Activated CD4-positive, alpha-beta memory T cell treated with anti-CD3 and anti-CD28 coated beads, Interleukin-2, amount 10 ng/mL, durations not matched to agents 7 days and 5 days (primary cell): Measurements from ENCODE around the gene CLEC11A. TPM values are rescaled to one million over a fixed set of nuclear protein-coding genes. Genes with fewer than 3 reads are reported as not detected.
"Not testable (repeated sequence)": the region's sequence is repeated elsewhere in the genome, so short reads cannot be mapped to it uniquely, and the experiment has no call there.

Experiments
- CTCF ChIA-PET: fragments of 350-600 bp; sonication (Branson Sonifier 250); formaldehyde crosslinking; loops from one replicate; lab custom pipeline; 2021; ENCODE audit warnings: antibody characterized with exemption, inconsistent platforms; lab: Charles Lee
- POLR2A ChIA-PET: fragments of 350-600 bp; sonication (Branson Sonifier 250); formaldehyde crosslinking; loops from one replicate; lab custom pipeline; 2021; ENCODE audit warnings: antibody characterized with exemption; lab: Charles Lee
- DNase-seq: peaks from one replicate; pipeline ENCODE4 v3.0.0-alpha.2; 2020
- H3K27ac Mint-ChIP-seq: one replicate; pipeline ENCODE4 v1.8.0; 2021; ENCODE audit warnings: mild to moderate bottlenecking, mixed read lengths
- H3K27me3 Mint-ChIP-seq: one replicate; pipeline ENCODE4 v1.8.0; 2021; ENCODE audit warnings: mixed read lengths
- H3K36me3 Mint-ChIP-seq: one replicate; pipeline ENCODE4 v1.8.0; 2021; ENCODE audit warnings: low read depth, mixed read lengths
- H3K4me1 Mint-ChIP-seq: one replicate; pipeline ENCODE4 v1.8.0; 2021; ENCODE audit warnings: mixed read lengths
- H3K4me3 Mint-ChIP-seq: one replicate; pipeline ENCODE4 v1.8.0; 2021; ENCODE audit warnings: mild to moderate bottlenecking, mixed read lengths
- H3K9me3 Mint-ChIP-seq: one replicate; pipeline ENCODE4 v1.8.0; 2021; ENCODE audit warnings: mixed read lengths
- total RNA-seq, 2 experiments: library from RNA; stranded (reverse); gene quantifications; one replicate each; pipeline ENCODE4 v1.2.3, GENCODE V29; 2021

Gene CLEC11A
- total RNA-seq, 2 experiments from 2014 or later = 0.43 to 0.65 TPM

DNA sequence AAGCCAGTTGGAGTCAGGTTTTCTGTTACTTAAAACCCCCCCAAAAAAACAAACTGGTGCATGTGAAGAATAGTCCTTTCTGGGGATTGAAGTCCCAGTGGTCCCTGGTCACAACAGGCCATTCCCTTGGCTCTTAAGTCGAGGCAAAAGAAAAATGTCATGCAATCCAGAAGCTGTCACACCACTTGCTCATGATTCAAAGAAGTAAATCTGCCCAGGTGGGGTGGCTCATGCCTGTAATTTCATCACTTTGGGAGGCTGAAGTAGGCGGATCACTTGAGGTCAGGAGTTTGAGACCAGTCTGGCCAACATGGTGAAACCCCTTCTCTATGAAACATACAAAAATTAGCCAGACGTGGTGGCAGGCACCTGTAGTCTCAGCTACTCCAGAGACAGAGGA is 38.3 kb downstream of the CLEC11A start:
- H3K4me3 Mint-ChIP-seq, H3K9me3 Mint-ChIP-seq, DNase-seq, H3K4me1 Mint-ChIP-seq, POLR2A ChIA-PET, CTCF ChIA-PET, H3K27ac Mint-ChIP-seq, H3K36me3 Mint-ChIP-seq, H3K27me3 Mint-ChIP-seq: not testable (repeated sequence)

DNA sequence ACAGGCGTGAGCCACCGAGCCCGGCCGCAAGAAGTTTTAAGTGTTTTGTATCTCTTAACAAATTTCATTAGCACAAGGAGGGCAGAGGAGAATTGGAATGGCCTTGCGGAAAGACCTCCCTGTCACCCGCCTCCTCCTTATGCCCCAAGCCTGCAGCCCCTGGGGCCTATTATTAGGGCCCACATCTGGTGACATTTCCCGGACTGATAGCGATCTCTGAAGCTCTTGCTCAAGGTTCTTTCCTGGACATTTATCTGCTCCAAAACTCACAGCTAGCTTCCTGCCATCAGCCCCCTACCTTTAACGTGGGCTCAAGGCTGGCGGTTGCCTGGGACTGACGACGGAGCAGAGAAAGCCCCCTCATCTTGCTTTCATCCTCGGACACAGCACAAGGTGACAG is 40.4 kb downstream of the CLEC11A start:
- CTCF ChIA-PET, H3K9me3 Mint-ChIP-seq, H3K27ac Mint-ChIP-seq, H3K36me3 Mint-ChIP-seq, H3K4me1 Mint-ChIP-seq, H3K27me3 Mint-ChIP-seq, H3K4me3 Mint-ChIP-seq, DNase-seq, POLR2A ChIA-PET: not testable (repeated sequence)

DNA sequence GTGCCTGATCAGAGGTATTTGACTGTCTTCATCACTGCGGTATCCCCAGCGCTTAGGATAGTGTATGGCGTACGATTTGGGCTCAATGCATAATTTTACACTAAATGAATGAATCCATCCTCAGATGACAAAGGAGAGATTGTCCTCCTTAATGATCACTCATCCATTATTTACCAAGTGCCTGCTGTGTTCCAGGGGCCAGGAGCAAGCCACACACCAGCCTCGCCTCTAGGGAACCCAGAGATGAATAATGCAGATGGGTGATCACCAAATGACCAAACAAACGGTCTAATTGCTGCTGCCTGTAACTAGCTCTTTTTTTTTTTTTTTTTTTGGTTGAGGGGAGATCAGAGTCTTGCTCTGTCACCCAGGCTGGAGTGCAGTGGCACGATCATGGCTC is 41.2 kb downstream of the CLEC11A start:
- Mint-ChIP-seq H3K27me3 (peaks cover 2% of the 10 kb centered on the region), H3K9me3 (peaks cover 2% of the 10 kb centered on the region), H3K4me1 (no peaks in the 10 kb centered on the region), H3K4me3 (no peak overlapping the region), H3K27ac (no peak overlapping the region), H3K36me3 (no peaks in the 10 kb centered on the region)
- DNase-seq = no peak
- CTCF ChIA-PET = no interaction called here
- POLR2A ChIA-PET = no interaction called here

DNA sequence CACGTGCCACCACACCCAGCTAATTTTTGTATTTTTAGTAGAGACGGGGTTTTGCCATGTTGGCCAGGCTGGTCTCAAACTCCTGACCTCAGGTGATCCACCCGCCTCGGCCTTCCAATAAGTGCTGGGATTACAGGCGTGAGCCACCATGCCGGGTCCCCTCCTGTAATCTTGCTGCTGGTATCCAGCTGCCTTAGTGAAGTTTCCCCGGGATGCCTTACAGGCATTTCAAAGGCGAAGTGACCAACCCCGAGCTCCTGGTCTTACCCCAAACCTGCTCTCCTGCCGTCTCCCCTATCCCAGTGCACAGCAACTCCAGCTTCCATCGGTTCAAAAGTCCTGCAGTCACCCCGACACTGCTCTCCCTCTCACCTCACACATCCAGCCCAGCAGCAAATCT is 43.6 kb downstream of the CLEC11A start:
- DNase-seq, H3K4me1 Mint-ChIP-seq, H3K27ac Mint-ChIP-seq, CTCF ChIA-PET, H3K9me3 Mint-ChIP-seq, POLR2A ChIA-PET, H3K4me3 Mint-ChIP-seq, H3K36me3 Mint-ChIP-seq, H3K27me3 Mint-ChIP-seq: not testable (repeated sequence)

DNA sequence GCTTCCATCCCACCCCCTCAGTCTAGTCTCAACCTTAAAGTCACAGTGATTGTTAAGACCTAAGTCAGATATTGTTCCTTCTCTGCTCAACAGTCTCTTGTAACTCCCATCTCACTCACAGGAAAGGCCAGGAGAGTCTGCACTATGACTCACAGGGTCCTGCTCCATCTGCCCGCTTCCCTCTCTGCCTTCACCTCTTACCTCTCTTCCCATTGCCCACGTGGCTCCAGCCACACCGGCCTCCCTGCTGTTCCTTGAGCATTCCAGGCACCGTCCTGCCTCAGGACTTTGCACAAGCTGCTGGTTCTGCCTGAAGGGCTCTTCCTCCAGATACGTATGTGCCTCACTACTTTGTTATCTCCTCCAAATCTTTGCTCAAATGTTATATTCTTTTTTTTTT is 44.1 kb downstream of the CLEC11A start:
- POLR2A ChIA-PET, H3K9me3 Mint-ChIP-seq, DNase-seq, H3K4me3 Mint-ChIP-seq, H3K27me3 Mint-ChIP-seq, H3K4me1 Mint-ChIP-seq, H3K27ac Mint-ChIP-seq, CTCF ChIA-PET, H3K36me3 Mint-ChIP-seq: not testable (repeated sequence)

DNA sequence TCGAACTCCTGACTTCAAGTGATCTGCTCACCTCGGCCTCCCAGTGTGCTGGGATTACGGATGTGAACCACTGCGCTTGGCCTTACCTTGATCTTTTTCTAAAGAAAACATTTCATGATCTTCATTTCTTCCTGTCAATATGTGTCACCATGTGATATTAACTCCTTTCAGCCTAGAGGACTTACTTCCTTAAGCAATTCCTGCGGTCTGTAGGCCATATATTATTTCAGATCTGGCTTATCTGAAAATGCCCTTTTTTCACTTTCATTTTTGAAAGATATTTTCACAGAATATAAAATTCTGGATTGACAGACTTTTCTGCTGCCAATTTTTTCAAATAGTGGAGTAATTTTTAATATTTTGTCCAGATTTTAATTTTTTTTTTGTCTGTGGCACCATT is 45.1 kb downstream of the CLEC11A start:
- POLR2A ChIA-PET = no interaction called here
- no peak for DNase-seq
- Mint-ChIP-seq H3K36me3 (no peaks in the 10 kb centered on the region), H3K9me3 (no peaks in the 10 kb centered on the region), H3K27me3 (peaks cover 2% of the 10 kb centered on the region), H3K27ac (no peak overlapping the region), H3K4me3 (no peak overlapping the region), H3K4me1 (no peaks in the 10 kb centered on the region)
- CTCF ChIA-PET = no interaction called here

DNA sequence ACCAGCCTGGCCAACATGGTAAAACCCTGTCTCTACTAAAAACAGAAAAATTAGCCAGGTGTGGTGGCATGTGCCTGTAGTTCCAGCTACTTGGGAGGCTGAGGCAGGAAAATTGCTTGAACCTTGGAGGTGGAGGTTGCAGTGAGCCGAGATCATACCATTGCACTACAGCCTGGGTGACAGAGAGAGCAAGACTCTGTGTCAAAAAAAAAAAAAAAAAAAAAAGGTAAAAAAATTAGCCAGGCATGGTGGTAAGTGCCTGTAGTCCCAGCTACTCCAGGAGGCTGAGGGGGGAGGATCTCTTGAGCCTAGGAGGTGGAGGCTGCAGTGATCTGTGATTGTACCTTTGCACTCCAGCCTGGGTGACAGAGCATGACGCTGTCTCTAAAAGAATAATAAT is 47.0 kb downstream of the CLEC11A start, which contains the start of gene GPR32:
Gene GPR32 (plus strand): TSS at position 301 of the 400 bp plus-strand sequence. CDS start 137 bp downstream, outside the sequence.
- H3K9me3 Mint-ChIP-seq, H3K4me3 Mint-ChIP-seq, H3K27me3 Mint-ChIP-seq, H3K4me1 Mint-ChIP-seq, DNase-seq, H3K27ac Mint-ChIP-seq, H3K36me3 Mint-ChIP-seq, CTCF ChIA-PET: not testable (repeated sequence)
- POLR2A ChIA-PET = interaction anchor here (0.6 kb wide), 1 partner anchor 121 kb away, joined by 3 read pairs; no protein-coding TSS in a partner anchor

DNA sequence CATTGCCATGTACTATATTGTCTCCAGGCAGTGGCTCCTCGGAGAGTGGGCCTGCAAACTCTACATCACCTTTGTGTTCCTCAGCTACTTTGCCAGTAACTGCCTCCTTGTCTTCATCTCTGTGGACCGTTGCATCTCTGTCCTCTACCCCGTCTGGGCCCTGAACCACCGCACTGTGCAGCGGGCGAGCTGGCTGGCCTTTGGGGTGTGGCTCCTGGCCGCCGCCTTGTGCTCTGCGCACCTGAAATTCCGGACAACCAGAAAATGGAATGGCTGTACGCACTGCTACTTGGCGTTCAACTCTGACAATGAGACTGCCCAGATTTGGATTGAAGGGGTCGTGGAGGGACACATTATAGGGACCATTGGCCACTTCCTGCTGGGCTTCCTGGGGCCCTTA is 47.7 kb downstream of the CLEC11A start:
- Mint-ChIP-seq H3K4me3 (no peak overlapping the region), H3K27me3 (peaks cover 8% of the 10 kb centered on the region), H3K36me3 (no peaks in the 10 kb centered on the region), H3K9me3 (no peaks in the 10 kb centered on the region), H3K27ac (no peak overlapping the region), H3K4me1 (no peaks in the 10 kb centered on the region)
- ChIA-PET POLR2A (no interaction called here), CTCF (no interaction called here)
- no peak for DNase-seq

DNA sequence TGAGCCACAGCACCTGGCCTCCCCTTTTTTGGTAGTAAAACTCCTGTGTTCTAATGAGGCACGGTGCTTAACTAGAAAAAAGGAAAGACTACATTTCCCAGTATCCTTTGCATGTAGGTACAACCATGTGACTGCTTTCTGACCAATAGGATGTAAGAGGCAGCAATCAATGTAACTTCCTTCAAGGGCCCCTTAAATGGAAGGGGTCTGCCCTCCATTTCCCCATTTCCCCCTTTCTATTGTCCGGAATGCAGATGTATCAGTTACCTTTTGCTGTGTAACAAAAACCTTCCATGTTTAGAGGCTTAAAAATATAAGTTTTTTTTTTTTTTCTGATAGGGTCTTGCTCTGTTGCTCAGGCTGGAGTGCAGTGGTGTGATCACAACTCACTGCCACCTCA is 49.3 kb downstream of the CLEC11A start:
- ChIA-PET CTCF (no interaction called here), POLR2A (no interaction called here)
- no peaks in the 10 kb centered on the region for H3K36me3 Mint-ChIP-seq
- H3K4me3 Mint-ChIP-seq = no peak overlapping the region
- H3K27me3 Mint-ChIP-seq = peaks cover 11% of the 10 kb centered on the region
- no peak for DNase-seq
- H3K9me3 Mint-ChIP-seq = no peaks in the 10 kb centered on the region
- no peak overlapping the region for H3K27ac Mint-ChIP-seq
- no peaks in the 10 kb centered on the region for H3K4me1 Mint-ChIP-seq

DNA sequence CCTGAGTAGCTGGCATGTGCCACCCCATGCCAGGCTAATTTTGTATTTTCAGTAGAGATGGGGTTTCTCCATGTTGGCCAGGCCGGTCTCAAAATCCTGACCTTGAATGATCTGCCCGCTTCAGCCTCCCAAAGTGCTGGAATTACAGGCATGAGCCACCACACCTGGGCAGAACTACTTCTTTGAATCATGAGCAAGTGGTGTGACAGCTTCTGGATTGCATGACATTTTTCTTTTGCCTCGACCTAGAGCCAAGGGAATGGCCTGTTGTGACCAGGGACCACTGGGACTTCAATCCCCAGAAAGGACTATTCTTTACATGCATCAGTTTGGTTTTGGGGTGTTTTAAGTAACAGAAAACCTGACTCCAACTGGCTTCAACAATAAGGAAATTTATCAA is 49.7 kb downstream of the CLEC11A start:
- H3K36me3 Mint-ChIP-seq, CTCF ChIA-PET, H3K4me1 Mint-ChIP-seq, H3K27ac Mint-ChIP-seq, H3K9me3 Mint-ChIP-seq, DNase-seq, POLR2A ChIA-PET, H3K4me3 Mint-ChIP-seq: not testable (repeated sequence)
- peaks cover 15% of the 10 kb centered on the region for H3K27me3 Mint-ChIP-seq

DNA sequence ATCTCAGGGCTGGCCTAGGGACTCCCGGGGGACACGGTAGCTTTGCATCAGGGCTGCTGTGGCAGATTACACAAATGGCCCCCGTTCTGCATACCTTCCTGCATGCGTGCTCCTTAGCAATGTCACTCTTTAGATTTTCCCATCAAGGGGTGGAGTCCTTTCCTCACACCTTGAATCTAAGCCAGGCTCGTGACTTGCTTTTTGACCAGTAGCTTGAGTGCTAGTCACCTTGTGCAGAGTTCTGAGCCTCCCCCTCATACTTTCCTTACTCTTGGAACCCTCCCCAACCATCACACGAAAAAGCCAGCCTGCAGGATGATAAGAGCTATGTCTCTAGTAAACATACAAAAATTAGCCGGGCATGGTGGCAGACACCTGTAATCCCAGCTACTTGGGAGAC is 50.3 kb downstream of the CLEC11A start:
- POLR2A ChIA-PET, H3K9me3 Mint-ChIP-seq, H3K4me3 Mint-ChIP-seq, H3K36me3 Mint-ChIP-seq, H3K4me1 Mint-ChIP-seq, H3K27ac Mint-ChIP-seq, DNase-seq: not testable (repeated sequence)
- CTCF ChIA-PET = interaction anchor here (0.7 kb wide), 1 partner anchor 404 kb away, joined by 3 read pairs; no protein-coding TSS in a partner anchor
- peaks cover 21% of the 10 kb centered on the region for H3K27me3 Mint-ChIP-seq

Other genes with a start within 250 kb of the CLEC11A start
- 10 to 100 TPM; 56.3 to 57.2 TPM for gene EMC10, start 246.9 kb upstream of the CLEC11A start, total RNA-seq
- gene GARIN5A, start 246.5 kb upstream of the CLEC11A start, total RNA-seq = under 1 TPM in 1 of 2 experiments, not detected in 1; 0.33 TPM
- gene JOSD2, start 212.2 kb upstream of the CLEC11A start, total RNA-seq = 10 to 100 TPM; 44.7 to 51.4 TPM
- gene ASPDH, start 209.5 kb upstream of the CLEC11A start, total RNA-seq = not detected
- gene LRRC4B, start 154.9 kb upstream of the CLEC11A start, total RNA-seq = not detected
- not detected for gene SYT3, start 83.5 kb upstream of the CLEC11A start, total RNA-seq
- not detected for gene C19orf81, start 73.9 kb upstream of the CLEC11A start, total RNA-seq
- not detected for gene SHANK1, start 3.6 kb upstream of the CLEC11A start, total RNA-seq
- not detected for gene GPR32, start 47.1 kb downstream of the CLEC11A start, total RNA-seq
- gene ACP4, start 67.1 kb downstream of the CLEC11A start, total RNA-seq = not detected
- 1 to 10 TPM; 2.2 to 2.6 TPM for gene KLK1, start 100.4 kb downstream of the CLEC11A start, total RNA-seq
- gene KLK15, start 110.2 kb downstream of the CLEC11A start, total RNA-seq = not detected
- not detected for gene KLK3, start 131.6 kb downstream of the CLEC11A start, total RNA-seq
- under 1 TPM in 1 of 2 experiments, not detected in 1; 0.35 TPM for gene KLK2, start 150.1 kb downstream of the CLEC11A start, total RNA-seq
- gene KLK4, start 188.0 kb downstream of the CLEC11A start, total RNA-seq = not detected
- not detected for gene KLK5, start 229.7 kb downstream of the CLEC11A start, total RNA-seq
- not detected for gene KLK6, start 246.2 kb downstream of the CLEC11A start, total RNA-seq